Muscle layer of duodenum (tissue), 2 donors: ENCODE measurements around the gene ZAR1.
A peak's percentile ranks its signal among the peaks of the same experiment; 100 is the strongest.

Source experiments
- H3K27ac ChIP-seq: one replicate; pipeline ENCODE4 v1.7.0; 2013; ENCODE audit warnings: mild to moderate bottlenecking, low read length
- H3K27me3 ChIP-seq: one replicate; pipeline ENCODE4 v1.7.0; 2013; ENCODE audit warnings: low read depth, mild to moderate bottlenecking, control low read depth, low read length
- H3K36me3 ChIP-seq, 2 donors: one replicate each; pipeline ENCODE4 v1.7.0; 2013; ENCODE audit warnings: low read length in 2 of 2, control low read depth in 1 of 2, mild to moderate bottlenecking in 1 of 2; ENCODE audit not compliant: insufficient read depth in 2 of 2, control insufficient read depth in 1 of 2
- H3K4me1 ChIP-seq, 2 donors: one replicate each; pipeline ENCODE4 v1.7.0; 2013; ENCODE audit warnings: low read length in 2 of 2, mild to moderate bottlenecking in 2 of 2, control low read depth in 1 of 2, moderate library complexity in 1 of 2; ENCODE audit not compliant: insufficient read depth in 2 of 2, control insufficient read depth in 1 of 2
- H3K4me3 ChIP-seq, 2 donors: one replicate each; pipeline ENCODE4 v1.7.0; 2013; ENCODE audit warnings: low read length in 2 of 2, low read depth in 1 of 2, mild to moderate bottlenecking in 1 of 2
- H3K9me3 ChIP-seq, 2 donors: one replicate each; pipeline ENCODE4 v1.7.0; 2013; ENCODE audit warnings: low read length in 2 of 2, control low read depth in 1 of 2, mild to moderate bottlenecking in 1 of 2; ENCODE audit not compliant: control insufficient read depth in 1 of 2
- donor health status: healthy.

ZAR1 gene

DNA sequence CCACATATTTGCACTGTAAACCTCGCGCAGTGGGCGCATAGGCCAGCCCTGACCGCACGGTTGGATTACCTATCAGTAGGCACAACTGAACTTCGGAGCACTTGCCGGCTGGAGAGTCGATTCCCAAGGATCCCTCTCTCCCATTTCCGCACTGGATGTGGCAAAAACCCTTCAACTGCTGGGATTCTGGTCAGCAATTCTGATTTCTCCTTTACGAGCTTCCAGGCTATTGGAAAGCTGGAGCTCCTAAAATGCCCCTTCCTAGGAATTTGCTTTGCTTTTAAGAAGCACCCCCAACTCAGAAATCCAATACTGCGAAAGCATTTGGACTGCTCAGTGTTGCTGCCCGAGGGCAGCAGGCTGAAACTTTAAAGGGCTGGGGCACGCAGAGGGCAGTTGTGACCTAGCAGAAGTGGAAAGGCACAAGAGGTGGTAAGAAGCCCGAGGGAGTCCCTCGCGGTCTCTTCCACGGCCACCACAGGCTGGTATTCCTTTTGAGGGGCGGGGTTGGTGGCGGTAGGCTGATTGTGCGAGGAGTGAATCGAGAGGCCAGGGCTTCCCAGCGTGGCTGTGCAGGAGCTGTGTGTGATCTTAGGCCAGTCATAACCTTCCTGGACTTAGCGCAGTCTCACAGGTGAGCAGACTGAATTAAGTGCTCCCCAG lies 1.6 kb downstream of the ZAR1 start:
- H3K27me3 ChIP-seq = peaks cover 41% of the 10 kb centered on the region
- peak overlapping the region in 1 of 2 donors; percentile 66 for H3K4me3 ChIP-seq
- no peaks in the 10 kb centered on the region for H3K36me3 ChIP-seq
- H3K9me3 ChIP-seq = no peaks in the 10 kb centered on the region
- H3K4me1 ChIP-seq = peaks cover 0 to 7% of the 10 kb centered on the region in 2 donors
- H3K27ac ChIP-seq = no peak overlapping the region

DNA sequence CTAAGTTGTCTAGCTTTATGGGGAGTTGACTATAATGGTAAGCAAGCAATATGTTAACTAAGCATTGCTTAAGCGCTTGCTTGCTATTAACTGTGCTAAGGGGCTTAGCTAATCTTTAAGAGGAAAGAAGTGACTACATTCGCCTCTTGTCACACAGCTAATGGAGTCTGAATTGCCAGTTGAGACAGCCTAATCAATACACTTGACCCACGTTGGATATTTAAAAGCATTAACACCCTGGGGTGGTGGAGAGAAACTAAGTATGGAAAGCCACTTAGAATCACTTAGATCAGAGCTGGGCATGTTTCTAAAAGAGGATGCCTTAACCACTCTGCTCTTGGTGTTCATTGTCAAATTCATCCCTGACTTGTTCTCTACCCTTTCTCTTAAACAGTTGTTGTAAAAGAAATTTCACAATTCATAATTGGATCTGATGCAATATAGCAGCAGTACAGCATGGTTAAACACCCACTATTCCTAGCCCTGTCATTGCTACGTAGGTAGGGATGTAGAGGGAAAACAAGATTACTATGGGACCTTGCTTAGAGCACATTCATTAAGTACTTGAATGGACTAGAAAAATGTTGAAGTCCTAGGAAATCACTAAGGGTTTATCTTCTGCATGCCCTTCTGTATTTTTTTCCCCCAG lies 3.5 kb downstream of the ZAR1 start:
- peaks cover 25% of the 10 kb centered on the region for H3K27me3 ChIP-seq
- peaks cover under 1 to 8% of the 10 kb centered on the region in 2 donors for H3K36me3 ChIP-seq
- no peak overlapping the region for H3K4me3 ChIP-seq
- H3K9me3 ChIP-seq = no peaks in the 10 kb centered on the region
- peaks cover 0 to 7% of the 10 kb centered on the region in 2 donors for H3K4me1 ChIP-seq
- no peak overlapping the region for H3K27ac ChIP-seq

DNA sequence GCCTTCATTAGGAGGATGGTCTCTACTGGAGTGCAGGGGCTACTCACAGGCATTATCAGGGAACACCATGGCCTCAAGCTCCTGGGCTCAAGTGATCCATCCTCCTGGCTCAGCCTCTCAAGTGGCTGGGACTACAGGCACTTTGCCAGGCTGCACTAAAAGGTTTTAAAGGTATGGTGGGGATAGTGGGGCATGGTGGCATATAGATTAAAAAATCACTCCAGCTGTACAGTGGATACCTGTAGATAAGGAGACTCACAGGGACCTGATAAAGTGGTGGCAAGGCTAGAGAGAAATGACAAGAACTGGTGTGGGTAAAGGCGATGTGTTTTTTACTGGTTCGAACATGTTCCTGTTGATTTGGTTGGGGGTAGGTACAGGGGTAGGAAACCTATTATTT lies 5.9 kb downstream of the ZAR1 start:
- Histone ChIP-seq H3K4me1 (no peaks in the 10 kb centered on the region), H3K9me3 (no peaks in the 10 kb centered on the region), H3K27ac (no peak overlapping the region), H3K36me3 (peaks cover 13 to 22% of the 10 kb centered on the region in 2 donors), H3K4me3 (no peak overlapping the region), H3K27me3 (peaks cover 14% of the 10 kb centered on the region)

DNA sequence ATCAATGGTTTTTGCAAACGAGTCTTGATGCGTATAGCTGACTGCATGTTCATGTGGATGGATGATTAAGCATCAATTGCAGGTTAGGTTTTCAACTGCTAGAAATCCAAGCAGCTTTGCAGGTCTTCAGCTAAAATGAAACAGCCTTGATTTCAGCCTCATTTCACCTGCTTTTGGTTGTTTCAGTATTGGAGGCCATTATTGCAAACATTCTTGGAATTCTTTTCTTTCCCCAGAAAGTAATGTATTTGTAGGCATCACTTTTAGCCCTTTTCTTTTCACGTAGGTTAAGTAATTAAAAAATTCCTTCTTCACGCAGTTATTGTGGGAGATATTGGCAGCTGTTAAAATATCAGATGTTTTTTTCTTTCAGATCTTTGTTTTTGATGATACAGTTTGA lies 8.8 kb downstream of the ZAR1 start:
- H3K4me3 ChIP-seq = no peak overlapping the region
- no peak overlapping the region for H3K27ac ChIP-seq
- peaks cover 17 to 29% of the 10 kb centered on the region in 2 donors for H3K36me3 ChIP-seq
- no peaks in the 10 kb centered on the region for H3K4me1 ChIP-seq
- H3K9me3 ChIP-seq = no peaks in the 10 kb centered on the region
- no peaks in the 10 kb centered on the region for H3K27me3 ChIP-seq

DNA sequence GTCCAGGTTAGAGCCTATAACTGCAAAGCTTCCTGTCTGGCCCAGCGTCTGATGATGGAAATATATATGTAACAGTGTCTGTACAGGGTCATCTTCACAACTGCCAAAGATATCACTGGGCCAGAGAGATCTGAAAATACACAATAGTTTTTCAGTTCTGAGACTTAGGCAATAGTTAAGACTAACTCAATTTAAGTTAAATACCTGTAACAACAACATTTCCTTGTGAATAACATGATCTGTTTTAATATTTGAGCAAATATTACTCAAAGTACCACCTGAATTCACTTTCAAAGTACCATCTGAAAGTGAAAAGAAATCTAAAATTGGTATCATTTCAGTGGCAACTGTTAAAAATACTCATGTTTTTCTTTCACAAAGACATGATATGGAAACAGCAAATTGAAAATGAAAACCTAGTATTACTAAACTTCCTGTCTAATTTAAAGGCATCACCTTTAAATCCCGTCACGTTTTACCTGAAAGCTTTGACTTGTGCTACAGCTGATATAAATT lies 9.6 kb downstream of the ZAR1 start:
- H3K36me3 ChIP-seq = peaks cover 17 to 29% of the 10 kb centered on the region in 2 donors
- H3K4me1 ChIP-seq = no peaks in the 10 kb centered on the region

DNA sequence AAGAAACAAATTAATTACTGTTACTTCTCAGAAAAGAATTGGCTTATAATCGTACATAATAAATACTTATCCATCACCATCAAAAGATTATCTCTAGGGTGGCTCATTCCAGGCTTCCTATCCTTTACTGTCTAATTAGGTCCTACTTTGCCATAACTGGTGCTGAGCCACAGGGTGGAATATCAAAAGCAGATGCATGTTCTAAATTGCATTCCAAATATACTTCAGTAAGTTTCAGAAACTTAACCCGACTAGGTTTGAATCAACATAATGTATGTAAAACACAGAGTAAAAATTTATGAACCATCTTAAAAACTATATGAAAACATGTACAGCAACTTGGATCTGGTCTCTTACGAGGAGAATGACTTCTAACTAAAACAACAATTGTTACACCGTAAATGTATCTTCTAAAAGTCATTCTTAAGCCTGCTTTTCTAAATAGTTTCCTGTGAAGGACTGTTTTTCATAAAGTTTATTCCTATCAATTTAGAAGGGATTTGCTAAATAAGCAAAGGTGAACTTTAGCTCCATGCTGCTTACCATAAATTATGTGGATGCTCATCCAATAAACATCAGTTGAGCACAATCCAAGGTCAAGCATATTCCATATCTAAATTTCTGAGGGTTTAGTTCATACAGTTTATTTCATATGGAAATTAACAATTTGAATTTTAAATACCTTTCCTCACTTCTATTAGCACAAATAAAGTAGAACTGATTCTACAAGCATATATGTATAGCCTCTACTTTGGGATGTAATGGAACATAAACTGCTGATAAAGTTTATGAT lies 13.4 kb downstream of the ZAR1 start:
- Histone ChIP-seq H3K27me3 (no peaks in the 10 kb centered on the region), H3K9me3 (no peaks in the 10 kb centered on the region), H3K27ac (no peak overlapping the region), H3K36me3 (peaks cover 23 to 48% of the 10 kb centered on the region in 2 donors), H3K4me1 (no peaks in the 10 kb centered on the region), H3K4me3 (no peak overlapping the region)

More for the DNA sequence above, 9.6 kb downstream of the ZAR1 start:
- no peaks in the 10 kb centered on the region for H3K27me3 ChIP-seq
- no peak overlapping the region for H3K4me3 ChIP-seq
- no peak overlapping the region for H3K27ac ChIP-seq
- no peaks in the 10 kb centered on the region for H3K9me3 ChIP-seq

DNA sequence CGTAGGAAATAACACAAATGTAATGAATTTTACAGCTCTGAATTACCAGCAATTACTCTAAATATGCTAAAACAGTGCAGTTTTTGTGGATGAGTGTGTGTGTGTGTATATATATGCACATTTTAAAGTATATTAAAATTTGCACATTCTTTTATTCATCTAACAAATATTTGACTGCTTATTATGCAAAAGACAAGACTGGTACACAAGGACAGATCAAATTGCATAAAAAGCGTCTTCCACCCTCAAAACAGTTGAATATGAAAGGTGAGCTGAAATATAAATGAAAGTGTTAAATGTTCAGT lies 13.9 kb downstream of the ZAR1 start:
- H3K27ac ChIP-seq = no peak overlapping the region
- no peaks in the 10 kb centered on the region for H3K27me3 ChIP-seq
- no peaks in the 10 kb centered on the region for H3K9me3 ChIP-seq
- no peaks in the 10 kb centered on the region for H3K4me1 ChIP-seq
- no peak overlapping the region for H3K4me3 ChIP-seq
- peaks cover 24 to 49% of the 10 kb centered on the region in 2 donors for H3K36me3 ChIP-seq

DNA sequence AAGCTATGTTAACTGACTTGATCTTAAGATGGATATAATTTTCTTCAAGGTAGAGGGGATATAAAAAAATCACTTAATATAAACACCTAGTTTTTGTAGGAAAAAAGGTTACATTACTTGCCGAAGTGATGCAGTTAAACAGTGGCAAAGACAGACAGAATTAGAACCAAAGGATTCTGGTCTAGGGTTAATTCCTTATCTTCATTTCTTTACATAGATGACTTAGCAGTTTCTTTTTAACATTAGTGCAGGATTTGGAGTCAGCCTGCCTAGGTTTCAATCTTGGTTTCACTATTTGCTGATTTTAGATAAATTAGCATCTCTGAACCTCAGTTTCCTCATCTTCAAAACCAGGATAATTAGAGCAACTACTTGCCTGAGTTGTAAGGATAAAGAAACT lies 14.3 kb downstream of the ZAR1 start:
- H3K27ac ChIP-seq = no peak overlapping the region
- H3K4me3 ChIP-seq = no peak overlapping the region
- no peaks in the 10 kb centered on the region for H3K9me3 ChIP-seq
- H3K36me3 ChIP-seq = peaks cover 26 to 49% of the 10 kb centered on the region in 2 donors
- H3K27me3 ChIP-seq = no peaks in the 10 kb centered on the region
- H3K4me1 ChIP-seq = no peaks in the 10 kb centered on the region

DNA sequence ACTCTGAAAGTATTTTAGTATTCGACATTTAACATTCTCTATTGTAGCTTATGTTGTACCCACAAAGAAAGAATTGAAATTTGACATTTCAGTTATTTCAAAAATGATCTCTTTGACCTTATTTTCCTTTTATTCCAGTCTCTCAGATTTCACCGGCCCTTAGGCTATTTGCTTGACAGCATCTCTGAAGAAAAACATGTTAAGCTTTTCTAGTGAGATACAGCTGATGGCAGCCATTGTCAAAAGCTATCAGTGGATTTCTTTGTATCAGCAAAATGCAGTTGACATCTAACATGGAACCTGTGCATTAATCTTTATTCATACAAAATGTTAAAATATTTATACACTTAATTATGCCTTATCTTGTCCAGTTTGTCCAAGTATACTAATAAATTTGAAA lies 16.7 kb downstream of the ZAR1 start:
- no peak overlapping the region for H3K27ac ChIP-seq

DNA sequence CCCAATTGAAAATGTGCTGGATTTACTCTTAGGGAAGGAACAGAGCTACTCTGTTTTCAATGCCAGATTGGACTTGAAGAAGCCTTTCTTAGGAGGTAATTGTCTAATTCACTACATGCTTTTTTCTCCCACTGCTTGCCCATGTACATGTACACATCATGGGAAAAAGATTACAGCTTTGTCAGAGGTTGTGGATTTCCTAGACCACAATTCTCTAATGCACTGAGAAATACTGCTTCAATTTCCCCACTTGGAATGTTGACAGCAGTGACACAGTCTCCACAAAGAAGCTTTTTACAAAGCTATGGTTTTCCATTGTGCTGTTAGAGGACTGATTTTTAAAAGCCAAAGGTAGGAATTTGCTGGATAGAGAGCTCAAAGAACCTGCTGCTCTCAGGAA lies 19.5 kb downstream of the ZAR1 start:
- H3K4me3 ChIP-seq = no peak overlapping the region
- H3K27me3 ChIP-seq = no peaks in the 10 kb centered on the region
- no peak overlapping the region for H3K27ac ChIP-seq
- peaks cover 61 to 72% of the 10 kb centered on the region in 2 donors for H3K36me3 ChIP-seq
- H3K4me1 ChIP-seq = no peaks in the 10 kb centered on the region
- H3K9me3 ChIP-seq = no peaks in the 10 kb centered on the region

More for the DNA sequence above, 16.7 kb downstream of the ZAR1 start:
- Histone ChIP-seq H3K36me3 (peaks cover 45 to 52% of the 10 kb centered on the region in 2 donors), H3K9me3 (no peaks in the 10 kb centered on the region), H3K27me3 (no peaks in the 10 kb centered on the region), H3K4me1 (no peaks in the 10 kb centered on the region), H3K4me3 (no peak overlapping the region)

DNA sequence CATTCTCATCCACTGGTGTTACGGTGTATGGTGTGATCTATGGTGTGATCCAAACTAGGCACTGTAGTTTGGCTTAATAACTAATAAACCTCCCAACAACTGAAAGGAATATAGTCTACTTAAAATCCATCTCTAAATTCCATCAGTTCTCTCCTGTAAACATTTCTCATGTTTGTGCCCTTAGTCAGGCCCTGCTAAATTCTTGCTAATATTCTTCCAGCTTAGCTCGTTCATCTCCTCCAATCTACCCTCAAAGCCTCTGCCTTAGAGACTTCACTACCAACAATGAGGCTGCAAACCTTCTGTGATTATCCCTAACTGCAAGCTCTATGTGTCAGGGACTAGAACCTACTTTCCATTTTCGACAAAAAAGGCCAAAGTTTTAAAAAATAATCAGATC lies 28.1 kb downstream of the ZAR1 start:
- H3K27ac ChIP-seq = no peak overlapping the region
- H3K4me1 ChIP-seq = no peaks in the 10 kb centered on the region
- no peaks in the 10 kb centered on the region for H3K9me3 ChIP-seq
- no peaks in the 10 kb centered on the region for H3K27me3 ChIP-seq
- H3K36me3 ChIP-seq = peaks cover 52% of the 10 kb centered on the region in 2 donors
- no peak overlapping the region for H3K4me3 ChIP-seq
